ENCODE data around the gene FNIP2. TPM values are rescaled to one million over a fixed set of nuclear protein-coding genes. Genes with fewer than 3 reads are reported as not detected.
"Not testable (repeated sequence)": the region's sequence is repeated elsewhere in the genome, so short reads cannot be mapped to it uniquely, and the experiment has no call there.

Gene FNIP2
- total RNA-seq, 4 donors from 2014 or later = 21.4 to 31.7 (median 28.1) TPM

GRCh38 chr4:158912806-158913205 lies 144.0 kb downstream of the FNIP2 start:
- 48% methylated on average over 6 of the region's 6 CpGs for WGBS
- TF ChIP-seq POLR2AphosphoS5 (IDR thresholded peaks at IDR 0.05) (no peak), EP300 (IDR thresholded peaks at IDR 0.05) (no peak)
- no peak for DNase-seq (ENCODE audit: low spot score in 2 of 2)
- H3K36me3 ChIP-seq = no peaks in the 10 kb centered on the region
- no peak overlapping the region for H3K27ac ChIP-seq
- no peaks in the 10 kb centered on the region for H3K9me3 ChIP-seq
- no peaks in the 10 kb centered on the region for H3K27me3 ChIP-seq
- peaks cover 9% of the 10 kb centered on the region for H3K4me1 ChIP-seq
- H3K4me3 ChIP-seq = no peak overlapping the region

- no peaks in the 10 kb centered on the region for H3K9me3 ChIP-seq
- WGBS = 54% methylated on average over 5 of the region's 5 CpGs
- no peaks in the 10 kb centered on the region for H3K36me3 ChIP-seq
- no peak overlapping the region for H3K4me3 ChIP-seq
- H3K27ac ChIP-seq = peak overlapping the region; percentile 60
- H3K4me1 ChIP-seq = peaks cover 9% of the 10 kb centered on the region
- TF ChIP-seq EP300 (IDR thresholded peaks at IDR 0.05) = no peak
- TF ChIP-seq CTCF (IDR thresholded peaks at IDR 0.05) = no peak
- no peak for TF ChIP-seq POLR2A (IDR thresholded peaks at IDR 0.05)
- no peak for TF ChIP-seq POLR2AphosphoS5 (IDR thresholded peaks at IDR 0.05)
- DNase-seq (ENCODE audit: low spot score in 2 of 2) = no peak
- H3K27me3 ChIP-seq = no peaks in the 10 kb centered on the region
Observed at GRCh38 chr4:158913766-158914165, 144.9 kb downstream of the FNIP2 start.

- no peaks in the 10 kb centered on the region for H3K36me3 ChIP-seq
- TF ChIP-seq POLR2AphosphoS5 (IDR thresholded peaks at IDR 0.05) (no peak), EP300 (IDR thresholded peaks at IDR 0.05) (no peak), POLR2A (IDR thresholded peaks at IDR 0.05) (no peak), CTCF (IDR thresholded peaks at IDR 0.05) (no peak)
- 35% methylated on average over 5 of the region's 5 CpGs for WGBS
- DNase-seq (ENCODE audit: low spot score in 2 of 2) = no peak
- H3K27ac ChIP-seq = peak overlapping the region; percentile 60
- H3K4me3 ChIP-seq = no peak overlapping the region
- H3K4me1 ChIP-seq = peaks cover 9% of the 10 kb centered on the region
- no peaks in the 10 kb centered on the region for H3K9me3 ChIP-seq
- no peaks in the 10 kb centered on the region for H3K27me3 ChIP-seq
Observed at GRCh38 chr4:158914218-158914617, 145.4 kb downstream of the FNIP2 start.

- Histone ChIP-seq H3K4me3 (no peak overlapping the region), H3K27me3 (no peaks in the 10 kb centered on the region), H3K36me3 (no peaks in the 10 kb centered on the region), H3K4me1 (peaks cover 9% of the 10 kb centered on the region), H3K27ac (no peak overlapping the region), H3K9me3 (no peaks in the 10 kb centered on the region)
- WGBS = 91% methylated on average over 2 of the region's 2 CpGs
- TF ChIP-seq POLR2AphosphoS5 (IDR thresholded peaks at IDR 0.05) = no peak
- TF ChIP-seq POLR2A (IDR thresholded peaks at IDR 0.05) = no peak
- TF ChIP-seq EP300 (IDR thresholded peaks at IDR 0.05) = no peak
- TF ChIP-seq CTCF (IDR thresholded peaks at IDR 0.05) = no peak
- no peak for DNase-seq (ENCODE audit: low spot score in 2 of 2)
Observed at GRCh38 chr4:158915683-158916241, 146.9 kb downstream of the FNIP2 start.

GRCh38 chr4:158920452-158920996 lies 151.7 kb downstream of the FNIP2 start:
- not testable (repeated sequence) for H3K9me3 ChIP-seq; H3K4me1 ChIP-seq; H3K27me3 ChIP-seq; H3K36me3 ChIP-seq; H3K27ac ChIP-seq; H3K4me3 ChIP-seq; DNase-seq (ENCODE audit: low spot score in 2 of 2)
- 95% methylated on average over 8 of the region's 8 CpGs for WGBS

GRCh38 chr4:158927774-158928173 lies 158.9 kb downstream of the FNIP2 start:
- WGBS = 97% methylated on average over 6 of the region's 19 CpGs
- not testable (repeated sequence) for H3K4me1 ChIP-seq; H3K9me3 ChIP-seq; DNase-seq (ENCODE audit: low spot score in 2 of 2); H3K36me3 ChIP-seq; H3K27me3 ChIP-seq; H3K4me3 ChIP-seq; H3K27ac ChIP-seq
